Measurements from ENCODE around the gene AHDC1. TPM values are rescaled to one million over a fixed set of nuclear protein-coding genes. Genes with fewer than 3 reads are reported as not detected.
"Not testable (repeated sequence)": the region's sequence is repeated elsewhere in the genome, so short reads cannot be mapped to it uniquely, and the experiment has no call there.

The AHDC1 gene
- total RNA-seq, 4 donors from 2014 or later = 14.7 to 54.3 (median 35.4) TPM

DNA sequence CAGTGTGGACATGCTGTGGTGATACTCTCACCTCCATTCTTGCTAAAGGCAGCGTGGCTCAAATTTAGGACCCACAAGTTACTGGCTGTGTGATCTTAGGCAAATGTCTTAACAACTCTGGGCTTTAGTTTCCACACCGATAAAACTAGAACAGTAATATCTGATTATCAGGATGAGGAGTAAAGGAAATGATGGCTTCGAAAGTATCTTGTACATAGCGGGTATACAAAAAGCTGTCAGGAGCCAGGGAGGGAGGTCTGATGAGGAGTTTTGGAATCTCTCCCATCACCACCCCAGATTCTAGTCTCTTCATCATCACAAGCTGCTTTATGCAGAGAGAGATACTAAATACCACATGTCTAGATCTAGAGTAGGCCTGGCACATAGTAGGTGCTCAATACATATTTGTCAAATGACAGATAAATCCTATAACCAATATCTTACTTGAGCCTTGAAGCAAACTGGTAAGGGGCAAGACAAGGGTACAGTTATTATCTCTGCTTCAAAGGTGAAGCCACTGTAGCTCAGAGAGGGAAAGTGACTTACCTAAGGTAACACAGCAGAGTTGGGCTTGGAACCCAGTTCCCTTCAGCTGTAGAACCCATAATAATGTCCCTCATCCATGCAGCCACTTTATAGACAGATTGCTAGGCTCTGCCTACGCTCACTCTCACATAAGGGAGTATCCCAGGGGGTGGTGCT, 40.6 kb upstream of the AHDC1 start:
- Histone ChIP-seq H3K36me3 (no peaks in the 10 kb centered on the region), H3K27ac (replicated peaks in 1 of 4) (no peak overlapping the region), H3K27me3 (no peaks in the 10 kb centered on the region), H3K4me1 (peaks cover 13 to 23% (median 21%) of the 10 kb centered on the region in 4 donors), H3K9me3 (no peaks in the 10 kb centered on the region), H3K4me3 (no peak overlapping the region)
- TF ChIP-seq, protein P1, sequence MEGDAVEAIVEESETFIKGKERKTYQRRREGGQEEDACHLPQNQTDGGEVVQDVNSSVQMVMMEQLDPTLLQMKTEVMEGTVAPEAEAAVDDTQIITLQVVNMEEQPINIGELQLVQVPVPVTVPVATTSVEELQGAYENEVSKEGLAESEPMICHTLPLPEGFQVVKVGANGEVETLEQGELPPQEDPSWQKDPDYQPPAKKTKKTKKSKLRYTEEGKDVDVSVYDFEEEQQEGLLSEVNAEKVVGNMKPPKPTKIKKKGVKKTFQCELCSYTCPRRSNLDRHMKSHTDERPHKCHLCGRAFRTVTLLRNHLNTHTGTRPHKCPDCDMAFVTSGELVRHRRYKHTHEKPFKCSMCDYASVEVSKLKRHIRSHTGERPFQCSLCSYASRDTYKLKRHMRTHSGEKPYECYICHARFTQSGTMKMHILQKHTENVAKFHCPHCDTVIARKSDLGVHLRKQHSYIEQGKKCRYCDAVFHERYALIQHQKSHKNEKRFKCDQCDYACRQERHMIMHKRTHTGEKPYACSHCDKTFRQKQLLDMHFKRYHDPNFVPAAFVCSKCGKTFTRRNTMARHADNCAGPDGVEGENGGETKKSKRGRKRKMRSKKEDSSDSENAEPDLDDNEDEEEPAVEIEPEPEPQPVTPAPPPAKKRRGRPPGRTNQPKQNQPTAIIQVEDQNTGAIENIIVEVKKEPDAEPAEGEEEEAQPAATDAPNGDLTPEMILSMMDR (IDR thresholded peaks at IDR 0.05) = no peak
- TF ChIP-seq EP300 (IDR thresholded peaks at IDR 0.05) (no peak), POLR2A (IDR thresholded peaks at IDR 0.05; ENCODE audit: low read depth) (no peak), POLR2AphosphoS5 (IDR thresholded peaks at IDR 0.05) (no peak)
- WGBS = 73% methylated on average over 4 of the region's 5 CpGs
- DNase-seq (ENCODE audit: extremely low spot score) = no peak
- intact Hi-C loops (cut with DNase I) = loop anchor here (2.0 kb wide), 1 partner anchor 18 kb away; no protein-coding TSS in a partner anchor

DNA sequence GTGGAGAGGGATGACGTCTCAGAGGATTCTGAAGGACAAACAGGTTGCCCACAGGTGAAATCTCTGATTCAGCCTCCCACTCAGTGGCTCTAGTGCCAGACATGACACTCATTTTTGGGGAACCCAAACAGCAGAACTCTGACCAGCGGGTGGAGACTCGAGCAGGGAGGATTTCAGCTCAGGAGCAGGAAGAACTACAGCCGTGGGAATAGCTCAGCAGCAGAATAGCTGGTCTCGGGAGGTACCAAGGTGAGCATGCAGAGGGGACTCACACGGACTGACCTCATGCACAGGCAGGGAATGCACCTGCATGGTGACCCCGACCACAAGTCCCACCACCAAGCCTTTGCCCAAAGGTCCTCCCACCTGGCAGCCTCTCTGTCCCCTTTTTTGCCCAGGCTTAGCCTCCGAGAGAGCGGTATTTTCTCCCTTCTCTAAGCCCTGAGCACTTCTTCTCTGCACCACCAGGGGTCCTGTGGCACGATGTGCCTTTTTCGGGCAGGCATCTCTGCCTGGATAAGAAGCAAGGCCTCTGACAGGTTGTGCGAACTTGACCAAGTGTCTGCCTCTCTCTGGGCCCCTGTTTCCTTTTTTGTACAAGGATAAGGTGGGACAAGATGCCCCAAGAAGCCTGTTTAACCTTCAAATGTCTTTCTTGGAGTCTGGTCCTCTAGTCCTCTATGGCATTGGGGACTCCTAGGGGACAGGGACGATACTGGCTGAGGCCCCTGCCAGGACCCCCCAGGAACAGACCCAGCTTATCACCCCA, 39.8 kb upstream of the AHDC1 start:
- Histone ChIP-seq H3K4me3 (no peak overlapping the region), H3K27ac (replicated peaks in 1 of 4) (no peak overlapping the region), H3K4me1 (peaks cover 6 to 16% (median 14%) of the 10 kb centered on the region in 4 donors), H3K27me3 (no peaks in the 10 kb centered on the region), H3K9me3 (no peaks in the 10 kb centered on the region), H3K36me3 (no peaks in the 10 kb centered on the region)
- DNase-seq (ENCODE audit: extremely low spot score) = no peak
- TF ChIP-seq, protein P1 (IDR thresholded peaks at IDR 0.05) = peak; percentile 83 to 88 (median 84)
- no peak for TF ChIP-seq POLR2A (IDR thresholded peaks at IDR 0.05; ENCODE audit: low read depth)
- TF ChIP-seq POLR2AphosphoS5 (IDR thresholded peaks at IDR 0.05) = peak in 1 of 2 donors; percentile 42
- WGBS = 33% methylated on average over 11 of the region's 13 CpGs
- intact Hi-C loops (cut with DNase I) = loop anchor here (2.0 kb wide), 1 partner anchor 19 kb away; no protein-coding TSS in a partner anchor

DNA sequence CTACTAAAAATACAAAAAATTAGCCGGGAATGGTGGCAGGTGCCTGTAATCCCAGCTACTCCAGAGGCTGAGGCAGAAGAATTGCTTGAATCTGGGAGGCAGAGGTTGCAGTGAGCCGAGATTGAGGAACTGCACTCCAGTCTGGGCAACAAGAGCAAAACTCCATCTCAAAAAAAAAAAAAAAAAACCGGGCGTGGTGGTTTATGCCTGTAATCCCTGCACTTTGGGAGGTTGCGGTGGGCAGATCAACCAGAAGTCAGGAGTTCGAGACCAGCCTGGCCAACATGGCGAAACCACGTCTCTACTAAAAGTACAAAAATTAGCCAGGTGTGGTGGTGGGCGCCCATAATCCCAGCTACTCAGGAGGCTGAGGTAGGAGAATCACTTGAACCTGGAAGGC, 36.6 kb upstream of the AHDC1 start:
- intact Hi-C loops (cut with DNase I); H3K9me3 ChIP-seq; H3K36me3 ChIP-seq; DNase-seq (ENCODE audit: extremely low spot score); H3K27me3 ChIP-seq; H3K27ac ChIP-seq (replicated peaks in 1 of 4); H3K4me3 ChIP-seq; H3K4me1 ChIP-seq: not testable (repeated sequence)
- WGBS = 88% methylated on average over 9 of the region's 9 CpGs

DNA sequence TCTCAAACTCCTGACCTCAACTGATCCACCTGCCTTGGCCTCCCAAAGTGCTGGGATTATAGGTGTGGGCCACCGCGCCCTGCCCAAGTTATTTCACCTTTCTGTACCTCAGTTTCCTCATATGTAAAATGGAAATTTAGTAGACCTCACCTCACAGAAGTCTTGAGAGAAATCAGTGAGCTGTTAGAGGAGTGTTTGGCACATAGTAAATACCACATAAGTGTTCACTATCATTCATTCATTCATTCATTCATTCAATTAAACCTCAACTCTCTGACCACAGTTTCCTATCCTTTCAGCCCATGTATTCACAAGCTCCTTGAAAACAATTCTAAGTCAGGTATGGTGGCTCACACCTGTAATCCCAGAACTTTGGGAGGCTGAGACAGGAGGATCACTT, 34.9 kb upstream of the AHDC1 start:
- peaks cover 12 to 15% (median 13%) of the 10 kb centered on the region in 4 donors for H3K4me1 ChIP-seq
- H3K27me3 ChIP-seq = peaks cover 0 to 14% (median 8%) of the 10 kb centered on the region in 4 donors
- no peak overlapping the region for H3K27ac ChIP-seq (replicated peaks in 1 of 4)
- H3K9me3 ChIP-seq = no peaks in the 10 kb centered on the region
- intact Hi-C loops (cut with DNase I) = no loop called here
- no peaks in the 10 kb centered on the region for H3K36me3 ChIP-seq
- TF ChIP-seq POLR2A (IDR thresholded peaks at IDR 0.05; ENCODE audit: low read depth) (no peak), EP300 (IDR thresholded peaks at IDR 0.05) (no peak), POLR2AphosphoS5 (IDR thresholded peaks at IDR 0.05) (no peak)
- TF ChIP-seq, protein P1 (IDR thresholded peaks at IDR 0.05) = no peak
- 100% methylated on average over 2 of the region's 2 CpGs for WGBS
- H3K4me3 ChIP-seq = no peak overlapping the region
- DNase-seq (ENCODE audit: extremely low spot score) = no peak

DNA sequence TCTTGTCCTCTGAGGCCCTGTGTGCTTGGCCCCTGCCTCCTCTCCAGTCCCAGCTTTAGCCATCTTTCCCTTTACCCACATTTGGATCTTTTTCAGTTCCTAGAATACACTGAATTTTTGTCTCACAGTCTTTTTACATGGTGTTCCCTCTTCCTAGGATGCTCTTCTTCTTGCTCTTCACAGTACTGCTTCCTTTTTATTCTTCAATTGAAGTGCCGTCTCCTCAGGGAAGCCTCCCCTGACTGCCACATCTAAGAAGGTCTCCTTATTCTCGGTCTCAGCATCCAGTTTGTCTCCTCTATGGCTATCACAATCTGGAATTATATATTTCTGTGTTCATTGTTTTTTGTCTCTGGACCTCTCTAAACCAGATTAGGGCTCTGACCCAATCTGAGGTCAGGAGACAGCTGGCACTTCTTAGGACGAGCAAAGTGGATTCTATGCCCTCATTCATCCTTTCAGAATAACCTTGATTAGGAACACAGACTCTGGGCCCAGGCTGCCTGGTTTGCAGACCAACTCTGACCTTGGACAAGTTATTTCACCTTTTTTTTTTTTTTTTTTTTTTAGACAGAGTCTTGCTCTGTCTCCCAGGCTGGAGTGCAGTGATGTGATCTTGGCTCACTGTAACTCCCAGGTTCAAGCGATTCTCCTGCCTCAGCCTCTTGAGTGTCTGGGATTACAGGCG, 34.2 kb upstream of the AHDC1 start:
- TF ChIP-seq EP300 (IDR thresholded peaks at IDR 0.05) = no peak
- TF ChIP-seq, protein P1 (IDR thresholded peaks at IDR 0.05) = no peak
- TF ChIP-seq POLR2AphosphoS5 (IDR thresholded peaks at IDR 0.05) = no peak
- no peak for TF ChIP-seq POLR2A (IDR thresholded peaks at IDR 0.05; ENCODE audit: low read depth)
- H3K27ac ChIP-seq (replicated peaks in 1 of 4) = no peak overlapping the region
- peaks cover 15 to 18% (median 18%) of the 10 kb centered on the region in 4 donors for H3K4me1 ChIP-seq
- no peak overlapping the region for H3K4me3 ChIP-seq
- intact Hi-C loops (cut with DNase I) = no loop called here
- no peaks in the 10 kb centered on the region for H3K36me3 ChIP-seq
- no peak for DNase-seq (ENCODE audit: extremely low spot score)
- no peaks in the 10 kb centered on the region for H3K9me3 ChIP-seq
- H3K27me3 ChIP-seq = peaks cover 0 to 20% (median 8%) of the 10 kb centered on the region in 4 donors
- 74% methylated on average over 5 of the region's 5 CpGs for WGBS

All from esophagus muscularis mucosa (tissue), 4 donors.